ENCODE measurements around the gene WDR31. TPM values are rescaled to one million over a fixed set of nuclear protein-coding genes. Genes with fewer than 3 reads are reported as not detected.

WDR31 gene
- total RNA-seq, 2 donors from 2014 or later: 4.5 to 8.4 TPM

DNA sequence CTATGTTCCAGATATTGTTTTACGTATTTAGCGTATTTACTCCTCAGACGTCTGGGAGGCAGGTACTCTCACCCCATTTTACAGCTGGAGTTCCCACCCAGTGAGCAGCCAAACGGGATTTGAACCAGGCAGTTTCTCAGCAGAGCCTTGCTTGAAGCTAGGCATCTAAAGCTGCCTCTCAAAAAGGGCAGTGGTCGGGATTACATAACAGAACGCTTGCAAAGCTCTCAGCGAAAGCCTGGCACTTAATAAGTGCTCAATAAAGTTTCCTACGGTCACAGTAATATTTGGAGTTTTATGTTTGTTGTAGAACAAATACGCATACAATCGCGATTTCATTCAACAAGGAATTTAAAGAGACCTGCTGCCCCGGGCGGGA, 9.0 kb upstream of the WDR31 start:
- H3K4me3 ChIP-seq (ENCODE audit: low read length): peak overlapping the region; percentile 60
- Mint-ChIP-seq H3K9me3 (no peaks in the 10 kb centered on the region), H3K36me3 (ENCODE audit: low read depth) (peaks cover 9% of the 10 kb centered on the region), H3K27ac (no peak overlapping the region), H3K4me1 (peaks cover 28% of the 10 kb centered on the region), H3K27me3 (ENCODE audit: insufficient read depth) (peaks cover 23% of the 10 kb centered on the region), H3K4me3 (peak overlapping the region; percentile 70)
- H3K27ac ChIP-seq (ENCODE audit: low read depth, low read length): no peak overlapping the region
- no peaks in the 10 kb centered on the region for H3K9me3 ChIP-seq (ENCODE audit: control insufficient read depth, low read length)
- DNase-seq: no peak
- peaks cover 5% of the 10 kb centered on the region for H3K4me1 ChIP-seq (ENCODE audit: control insufficient read depth, insufficient read depth, low read length)
- H3K27me3 ChIP-seq (ENCODE audit: control insufficient read depth, insufficient read depth, low read length, poor library complexity, severe bottlenecking): peaks cover 20% of the 10 kb centered on the region
- no peak overlapping the region for H3K9ac ChIP-seq (ENCODE audit: extremely low read depth, low read length, poor library complexity, severe bottlenecking)
- 28 to 31% methylated on average over 7 to 13 of the region's 13 CpGs for WGBS, 2 experiments (ENCODE audit: insufficient coverage in 1 of 2, insufficient read length in 1 of 2)
- no peaks in the 10 kb centered on the region for H3K36me3 ChIP-seq (ENCODE audit: control insufficient read depth, insufficient read depth, low read length)
- no peak for TF ChIP-seq CTCF (conservative IDR thresholded peaks at IDR 0.05)

- Histone ChIP-seq H3K9me3 (ENCODE audit: control insufficient read depth, low read length) (no peaks in the 10 kb centered on the region), H3K4me3 (ENCODE audit: low read length) (no peak overlapping the region), H3K36me3 (ENCODE audit: control insufficient read depth, insufficient read depth, low read length) (no peaks in the 10 kb centered on the region), H3K27me3 (ENCODE audit: control insufficient read depth, insufficient read depth, low read length, poor library complexity, severe bottlenecking) (peaks cover 20% of the 10 kb centered on the region), H3K4me1 (ENCODE audit: control insufficient read depth, insufficient read depth, low read length) (peaks cover 5% of the 10 kb centered on the region), H3K9ac (ENCODE audit: extremely low read depth, low read length, poor library complexity, severe bottlenecking) (no peak overlapping the region), H3K27ac (ENCODE audit: low read depth, low read length) (no peak overlapping the region)
- Mint-ChIP-seq H3K4me3 (peak overlapping the region; percentile 70), H3K9me3 (no peaks in the 10 kb centered on the region), H3K36me3 (ENCODE audit: low read depth) (peaks cover 5% of the 10 kb centered on the region), H3K4me1 (peaks cover 28% of the 10 kb centered on the region), H3K27me3 (ENCODE audit: insufficient read depth) (peaks cover 24% of the 10 kb centered on the region), H3K27ac (no peak overlapping the region)
- WGBS, 2 experiments (ENCODE audit: insufficient coverage in 1 of 2, insufficient read length in 1 of 2): 86 to 87% methylated on average over 1 to 3 of the region's 3 CpGs
- peak; percentile 20 for TF ChIP-seq CTCF (conservative IDR thresholded peaks at IDR 0.05)
- DNase-seq: peak; percentile 29
These were observed 8.4 kb upstream of the WDR31 start for GRCh38 chr9:113348437-113348836.

DNA sequence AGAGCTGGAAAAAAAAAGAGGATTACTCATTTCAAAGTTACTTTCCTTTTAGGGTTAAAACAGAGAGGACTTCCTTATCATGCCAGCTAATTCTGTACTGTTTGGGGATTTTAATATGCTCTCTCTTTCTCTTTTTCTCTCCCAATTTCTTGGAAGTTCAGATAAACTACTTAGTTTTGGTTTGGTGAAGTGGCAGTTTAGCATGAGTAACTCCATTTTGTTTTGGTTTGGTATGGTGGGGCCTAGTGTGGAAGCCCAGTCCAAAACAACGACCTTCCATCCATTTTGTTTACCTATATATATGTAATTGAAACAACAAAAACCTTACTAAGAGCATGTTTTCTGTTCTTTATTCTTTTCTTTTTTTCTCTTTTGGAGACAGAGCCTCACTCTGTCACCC, 5.6 kb upstream of the WDR31 start:
- Histone ChIP-seq H3K36me3 (ENCODE audit: control insufficient read depth, insufficient read depth, low read length) (no peaks in the 10 kb centered on the region), H3K27ac (ENCODE audit: low read depth, low read length) (no peak overlapping the region), H3K4me3 (ENCODE audit: low read length) (no peak overlapping the region), H3K9ac (ENCODE audit: extremely low read depth, low read length, poor library complexity, severe bottlenecking) (no peak overlapping the region), H3K9me3 (ENCODE audit: control insufficient read depth, low read length) (no peaks in the 10 kb centered on the region), H3K27me3 (ENCODE audit: control insufficient read depth, insufficient read depth, low read length, poor library complexity, severe bottlenecking) (peaks cover 11% of the 10 kb centered on the region), H3K4me1 (ENCODE audit: control insufficient read depth, insufficient read depth, low read length) (peaks cover 5% of the 10 kb centered on the region)
- Mint-ChIP-seq H3K4me3 (no peak overlapping the region), H3K27ac (no peak overlapping the region), H3K27me3 (ENCODE audit: insufficient read depth) (peaks cover 34% of the 10 kb centered on the region), H3K4me1 (peaks cover 31% of the 10 kb centered on the region), H3K9me3 (no peaks in the 10 kb centered on the region), H3K36me3 (ENCODE audit: low read depth) (no peaks in the 10 kb centered on the region)
- WGBS, 2 experiments (ENCODE audit: insufficient coverage in 1 of 2, insufficient read length in 1 of 2): no CpG with 5 or more reads among the region's 1 CpG
- TF ChIP-seq CTCF (conservative IDR thresholded peaks at IDR 0.05): no peak
- DNase-seq: no peak

Data from endodermal cell (in vitro differentiated cells).